Measurements from ENCODE around the gene KDM5B.

- TF ChIP-seq CTCF (IDR thresholded peaks at IDR 0.05) (no peak), POLR2AphosphoS5 (IDR thresholded peaks at IDR 0.05) (peak; percentile 6)
Measured at GRCh38 chr1:202812176-202813026, 4.2 kb upstream of the KDM5B start.

Data from prostate gland (tissue), 2 donors.